Panc1 (cell line): ENCODE results near the gene ITGAL. TPM values are rescaled to one million over a fixed set of nuclear protein-coding genes. Genes with fewer than 3 reads are reported as not detected.
"Not testable (repeated sequence)": the region's sequence is repeated elsewhere in the genome, so short reads cannot be mapped to it uniquely, and the experiment has no call there.

ENCODE experiments used
- ATAC-seq: fragments of 200-7000 bp; cut with Tn5 transposase; 2 replicates; pipeline ENCODE4 v1.9.1; 2020; ENCODE audit warnings: mild to moderate bottlenecking, moderate library complexity
- BruUV-seq: library from RNA; stranded (reverse); fragments of 400-500 nt; replicated peaks from 2 replicates; lab custom pipeline; 2021; lab: Mats Ljungman, UMichigan
- CTCF ChIA-PET: fragments of 300-600 bp; sonication (Branson Sonifier 250); formaldehyde crosslinking; loops from one replicate; lab custom pipeline; 2022; ENCODE audit warnings: antibody characterized with exemption; lab: Charles Lee
- POLR2A ChIA-PET: fragments of 300-600 bp; sonication (Branson Sonifier 250); formaldehyde crosslinking; loops from one replicate; lab custom pipeline; 2022; ENCODE audit warnings: antibody characterized with exemption; lab: Charles Lee
- DNase-seq: peaks from one replicate; pipeline ENCODE4 v3.0.0-alpha.2; 2010; ENCODE audit warnings: low read depth, low spot score
- H3K27ac ChIP-seq: 2 replicates; pipeline ENCODE4 v1.5.1; 2011; ENCODE audit warnings: mild to moderate bottlenecking, low read length, inconsistent platforms
- H3K27me3 ChIP-seq: fragments of 200-500 bp; sonication (Bioruptor generic); 2 replicates; pipeline ENCODE4 v1.6.0; 2014; ENCODE audit warnings: low read length, inconsistent platforms; ENCODE audit not compliant: control insufficient read depth, insufficient read depth
- H3K36me3 ChIP-seq: fragments of 200-500 bp; sonication (Bioruptor generic); 2 replicates; pipeline ENCODE4 v1.5.1; 2014; ENCODE audit warnings: inconsistent platforms, mild to moderate bottlenecking, low read length, moderate library complexity; ENCODE audit not compliant: control insufficient read depth, insufficient read depth
- H3K4me1 ChIP-seq: 2 replicates; pipeline ENCODE4 v1.5.1; 2011; ENCODE audit warnings: inconsistent platforms, mild to moderate bottlenecking, low read length, moderate library complexity; ENCODE audit not compliant: control insufficient read depth, insufficient read depth
- H3K4me3 ChIP-seq, 2 experiments: 2 replicates each; pipeline ENCODE4 v1.5.1; 2011 to 2012; ENCODE audit warnings: low read depth in 2 of 2, low read length in 2 of 2, mild to moderate bottlenecking in 2 of 2, inconsistent platforms in 1 of 2, moderate library complexity in 1 of 2
- H3K9me3 ChIP-seq: fragments of 200-500 bp; sonication (Bioruptor generic); 2 replicates; pipeline ENCODE4 v1.5.1; 2014; ENCODE audit warnings: low read depth, mild to moderate bottlenecking, inconsistent platforms, low read length, moderate library complexity; ENCODE audit not compliant: control insufficient read depth, insufficient read depth
- POLR2AphosphoS5 ChIP-seq: IDR thresholded peaks from 2 replicates; pipeline ENCODE4 v1.6.1; 2012; ENCODE audit warnings: mild to moderate bottlenecking, low read depth, low read length, moderate library complexity
- SIN3A ChIP-seq: IDR thresholded peaks from 2 replicates; pipeline ENCODE4 v1.6.1; 2012; ENCODE audit warnings: low read depth, mild to moderate bottlenecking, low read length, moderate library complexity, borderline replicate concordance; ENCODE audit not compliant: insufficient read depth
- TCF7L2 ChIP-seq: IDR thresholded peaks from 2 replicates; pipeline ENCODE4 v1.6.1; 2011; ENCODE audit warnings: mild to moderate bottlenecking, low read depth, low read length, inconsistent platforms
- in situ Hi-C: cut with HindIII; loops from 2 replicates; pipeline ENCODE4 v1.10.0; 2016; ENCODE audit warnings: low sequenced_read_pairs, low pct_unique_long_range_greater_than_20kb
- intact Hi-C: fragments of 100-400 bp; cut with micrococcal nuclease; formaldehyde crosslinking; loops from one replicate; pipeline ENCODE4 v1.10.0; 2022; ENCODE audit not compliant: unreplicated experiment
- total RNA-seq: library from RNA; stranded (reverse); gene quantifications from one replicate; pipeline ENCODE4 v1.2.1, GENCODE V29; 2021; ENCODE audit not compliant: unreplicated experiment
- TF ChIP-seq, protein P1 (sequence below): fragments of 450-650 bp; IDR thresholded peaks from 2 replicates; pipeline ENCODE4 v1.5.1; 2017; ENCODE audit warnings: mild to moderate bottlenecking

ITGAL gene
- total RNA-seq, 1 experiment from 2014 or later, result 0.54 TPM

DNA sequence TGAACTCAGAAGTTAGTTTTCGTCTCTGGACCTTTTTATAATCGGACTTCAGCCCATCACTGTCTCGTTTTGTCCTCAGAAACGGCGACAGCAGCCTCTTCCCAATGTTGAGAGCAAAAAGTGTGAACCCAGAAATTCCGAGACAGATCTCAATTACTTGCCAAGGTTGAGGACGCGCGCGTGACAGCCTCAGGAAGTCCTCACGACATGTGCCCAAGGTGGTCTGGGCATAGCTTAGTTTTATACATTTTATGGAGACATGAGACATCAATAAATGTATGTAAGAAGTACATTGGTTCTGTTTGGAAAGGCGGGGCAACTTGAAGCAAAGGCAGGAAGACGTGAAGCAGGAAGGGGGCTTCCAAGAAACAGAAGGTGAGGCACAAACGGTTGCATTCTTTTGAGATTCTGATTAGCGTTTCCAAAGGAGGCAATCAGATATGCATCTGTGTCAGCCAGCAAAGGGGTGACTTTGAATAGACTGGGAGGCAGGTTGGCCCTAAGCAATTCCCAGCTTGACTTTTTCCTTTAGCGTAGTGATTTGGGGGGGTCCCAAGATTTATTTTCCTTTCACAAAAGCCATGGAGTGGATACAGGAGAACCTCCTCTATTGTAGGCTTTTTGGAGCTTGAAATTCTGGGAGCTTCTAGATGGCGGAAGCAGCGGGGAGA lies 62.7 kb downstream of the ITGAL start:
- Histone ChIP-seq H3K36me3 (no peaks in the 10 kb centered on the region), H3K4me3 (peak overlapping the region; percentile 58 to 67), H3K27me3 (no peaks in the 10 kb centered on the region), H3K27ac (peak overlapping the region; percentile 99), H3K4me1 (peaks cover 15% of the 10 kb centered on the region), H3K9me3 (no peaks in the 10 kb centered on the region)
- in situ Hi-C loops (no loop called here), intact Hi-C loops (no loop called here)
- ChIA-PET CTCF (interaction anchor here (0.6 to 1.6 kb wide), 4 partner anchors 26 to 200 kb away, joined by 3 to 5 read pairs (median 3); partner anchors contain the start of gene DCTPP1), POLR2A (interaction anchor here (0.5 to 0.6 kb wide), 3 partner anchors 10 to 105 kb away, joined by 3 to 5 read pairs (median 4); partner anchors contain the start of gene DCTPP1)
- BruUV-seq, result TSS peak; percentile 98
- peak; percentile 14 for ATAC-seq
- peak; percentile 47 for DNase-seq
- TF ChIP-seq SIN3A, result no peak
- peak; percentile 30; the same call in 1 of the 2 replicates for TF ChIP-seq TCF7L2

- CTCF ChIA-PET, result interaction anchor here (0.5 to 1.6 kb wide), 6 partner anchors 25 to 200 kb away, joined by 3 to 9 read pairs (median 3); partner anchors contain the start of genes DCTPP1 and PRR14
- DNase-seq (no peak), ATAC-seq (peak; percentile 64)
- POLR2A ChIA-PET, result interaction anchor here (0.5 to 0.6 kb wide), 3 partner anchors 101 to 160 kb away, joined by 3 to 8 read pairs (median 5); partner anchors contain the start of gene DCTPP1
- Histone ChIP-seq H3K36me3 (no peaks in the 10 kb centered on the region), H3K4me3 (peak overlapping the region; percentile 58 to 67), H3K27ac (peak overlapping the region; percentile 99), H3K4me1 (peaks cover 15% of the 10 kb centered on the region), H3K27me3 (no peaks in the 10 kb centered on the region), H3K9me3 (no peaks in the 10 kb centered on the region)
- in situ Hi-C loops (no loop called here), intact Hi-C loops (no loop called here)
- TF ChIP-seq POLR2AphosphoS5 (no peak), SIN3A (no peak), TCF7L2 (no peak)
- TF ChIP-seq, protein P1, sequence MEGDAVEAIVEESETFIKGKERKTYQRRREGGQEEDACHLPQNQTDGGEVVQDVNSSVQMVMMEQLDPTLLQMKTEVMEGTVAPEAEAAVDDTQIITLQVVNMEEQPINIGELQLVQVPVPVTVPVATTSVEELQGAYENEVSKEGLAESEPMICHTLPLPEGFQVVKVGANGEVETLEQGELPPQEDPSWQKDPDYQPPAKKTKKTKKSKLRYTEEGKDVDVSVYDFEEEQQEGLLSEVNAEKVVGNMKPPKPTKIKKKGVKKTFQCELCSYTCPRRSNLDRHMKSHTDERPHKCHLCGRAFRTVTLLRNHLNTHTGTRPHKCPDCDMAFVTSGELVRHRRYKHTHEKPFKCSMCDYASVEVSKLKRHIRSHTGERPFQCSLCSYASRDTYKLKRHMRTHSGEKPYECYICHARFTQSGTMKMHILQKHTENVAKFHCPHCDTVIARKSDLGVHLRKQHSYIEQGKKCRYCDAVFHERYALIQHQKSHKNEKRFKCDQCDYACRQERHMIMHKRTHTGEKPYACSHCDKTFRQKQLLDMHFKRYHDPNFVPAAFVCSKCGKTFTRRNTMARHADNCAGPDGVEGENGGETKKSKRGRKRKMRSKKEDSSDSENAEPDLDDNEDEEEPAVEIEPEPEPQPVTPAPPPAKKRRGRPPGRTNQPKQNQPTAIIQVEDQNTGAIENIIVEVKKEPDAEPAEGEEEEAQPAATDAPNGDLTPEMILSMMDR, result peak; percentile 66
- BruUV-seq, result no TSS peak
These were observed 63.2 kb downstream of the ITGAL start for GRCh38 chr16:30535777-30536190.

- in situ Hi-C loops, ATAC-seq, H3K4me3 ChIP-seq, DNase-seq, BruUV-seq, intact Hi-C loops, H3K9me3 ChIP-seq, H3K36me3 ChIP-seq, H3K27me3 ChIP-seq: not testable (repeated sequence)
- POLR2A ChIA-PET, result interaction anchor here (0.6 kb wide), 1 partner anchor 159 kb away, joined by 8 read pairs; no protein-coding TSS in a partner anchor
- H3K27ac ChIP-seq, result peak overlapping the region; percentile 99; the same call in 1 of the 2 replicates
- H3K4me1 ChIP-seq, result peaks cover 19% of the 10 kb centered on the region
- CTCF ChIA-PET, result interaction anchor here (0.7 to 1.6 kb wide), 3 partner anchors 25 to 114 kb away, joined by 3 to 5 read pairs (median 3); partner anchors contain the start of genes DCTPP1 and PRR14
These were observed 64.0 kb downstream of the ITGAL start for GRCh38 chr16:30536391-30537024.
